ENCODE data around the gene CDH13. TPM values are rescaled to one million over a fixed set of nuclear protein-coding genes. Genes with fewer than 3 reads are reported as not detected.

The CDH13 gene
- total RNA-seq, 1 donor from 2014 or later, result 22.9 TPM

GRCh38 chr16:83174671-83175070 lies 547.9 kb downstream of the CDH13 start:
- DNase-seq (ENCODE audit: low read depth), result no peak

GRCh38 chr16:83176802-83177201 lies 550.0 kb downstream of the CDH13 start:
- no peak for DNase-seq (ENCODE audit: low read depth)

GRCh38 chr16:83185902-83186301 lies 559.1 kb downstream of the CDH13 start:
- DNase-seq (ENCODE audit: low read depth), result no peak

- DNase-seq (ENCODE audit: low read depth), result peak; percentile 86
These were observed 560.6 kb downstream of the CDH13 start for GRCh38 chr16:83187405-83187804.

- no peak for DNase-seq (ENCODE audit: low read depth)
These were observed 570.0 kb downstream of the CDH13 start for GRCh38 chr16:83196796-83197195.

- no peak for DNase-seq (ENCODE audit: low read depth)
These were observed 570.7 kb downstream of the CDH13 start for GRCh38 chr16:83197450-83197849.

- DNase-seq (ENCODE audit: low read depth), result no peak
These were observed 572.2 kb downstream of the CDH13 start for GRCh38 chr16:83198977-83199376.

GRCh38 chr16:83200005-83200779 lies 573.4 kb downstream of the CDH13 start:
- DNase-seq (ENCODE audit: low read depth), result peak; percentile 4

- DNase-seq (ENCODE audit: low read depth), result no peak
These were observed 575.0 kb downstream of the CDH13 start for GRCh38 chr16:83201748-83202147.

- DNase-seq (ENCODE audit: low read depth), result no peak
These were observed 579.1 kb downstream of the CDH13 start for GRCh38 chr16:83205896-83206295.

GRCh38 chr16:83206426-83206825 lies 579.7 kb downstream of the CDH13 start:
- DNase-seq (ENCODE audit: low read depth), result no peak

GRCh38 chr16:83211711-83212110 lies 584.9 kb downstream of the CDH13 start:
- DNase-seq (ENCODE audit: low read depth), result no peak

- DNase-seq (ENCODE audit: low read depth), result no peak
These were observed 585.6 kb downstream of the CDH13 start for GRCh38 chr16:83212301-83212841.

- DNase-seq (ENCODE audit: low read depth), result no peak
These were observed 587.9 kb downstream of the CDH13 start for GRCh38 chr16:83214671-83215070.

GRCh38 chr16:83215406-83216001 lies 588.7 kb downstream of the CDH13 start:
- peak; percentile 5 for DNase-seq (ENCODE audit: low read depth)

- DNase-seq (ENCODE audit: low read depth), result no peak
These were observed 592.5 kb downstream of the CDH13 start for GRCh38 chr16:83219285-83219684.

- DNase-seq (ENCODE audit: low read depth), result no peak
These were observed 593.3 kb downstream of the CDH13 start for GRCh38 chr16:83220066-83220465.

- no peak for DNase-seq (ENCODE audit: low read depth)
These were observed 597.9 kb downstream of the CDH13 start for GRCh38 chr16:83224642-83225041.

- no peak for DNase-seq (ENCODE audit: low read depth)
These were observed 600.6 kb downstream of the CDH13 start for GRCh38 chr16:83227336-83227735.

GRCh38 chr16:83231729-83232128 lies 605.0 kb downstream of the CDH13 start:
- DNase-seq (ENCODE audit: low read depth), result no peak

- no peak for DNase-seq (ENCODE audit: low read depth)
These were observed 606.4 kb downstream of the CDH13 start for GRCh38 chr16:83233153-83233552.

GRCh38 chr16:83238949-83239691 lies 612.4 kb downstream of the CDH13 start:
- no peak for DNase-seq (ENCODE audit: low read depth)

GRCh38 chr16:83244057-83244456 lies 617.3 kb downstream of the CDH13 start:
- DNase-seq (ENCODE audit: low read depth), result no peak
